ENCODE measurements around the gene KPNB1. TPM values are rescaled to one million over a fixed set of nuclear protein-coding genes. Genes with fewer than 3 reads are reported as not detected.

The KPNB1 gene
- polyA plus RNA-seq, 2 of the 4 experiments (the other 2 are of a cell fraction) = 315 to 358 TPM

DNA sequence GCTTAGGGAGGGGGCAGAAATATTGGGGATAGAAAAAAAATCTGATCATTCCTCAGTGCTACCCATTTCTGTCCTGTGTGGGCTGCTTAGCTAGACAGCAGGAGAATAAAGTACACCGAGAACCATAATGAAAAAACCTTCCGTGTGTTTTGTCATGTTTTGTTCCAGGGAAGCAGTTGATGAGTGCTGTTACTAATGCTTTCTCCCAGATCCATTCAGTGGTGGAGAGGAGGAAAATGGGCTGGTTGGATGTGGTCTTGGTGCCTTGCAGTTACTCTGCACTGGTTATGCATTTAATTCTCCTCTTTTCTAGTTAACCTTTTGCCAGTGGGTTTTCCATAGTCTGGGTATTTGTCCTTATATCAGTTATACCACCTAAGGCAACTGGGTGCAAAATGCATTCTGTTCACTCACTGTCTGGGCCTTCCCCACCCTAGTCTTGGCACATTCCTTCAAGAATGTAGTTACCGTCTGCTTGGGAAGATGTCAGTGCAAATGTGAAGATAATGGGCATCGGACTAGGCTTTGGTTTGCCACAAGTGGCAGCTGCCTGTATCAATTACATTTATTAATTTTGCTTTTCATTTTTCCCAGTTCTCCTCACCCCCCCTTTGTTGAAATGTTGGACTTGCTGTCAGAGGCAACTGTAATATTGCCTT is 34.9 kb downstream of the KPNB1 start:
- ATAC-seq = no peak
- no peak overlapping the region for H3K4me3 ChIP-seq
- no peaks in the 10 kb centered on the region for H3K9me3 ChIP-seq
- H3K4me1 ChIP-seq = peaks cover 29% of the 10 kb centered on the region; the same call in 2 of the 3 replicates
- TF ChIP-seq EHMT2 (IDR thresholded peaks at IDR 0.05; ENCODE audit: low read depth) (no peak), NPAS2 (CRISPR knock-in tag; IDR thresholded peaks at IDR 0.05; ENCODE audit: borderline replicate concordance) (no peak), CBX2 (IDR thresholded peaks at IDR 0.05; ENCODE audit: borderline replicate concordance, low read depth) (no peak), BHLHE40 (IDR thresholded peaks at IDR 0.05; ENCODE audit: low read depth, low read length) (no peak), JUN (IDR thresholded peaks at IDR 0.05) (peak in 1 of 2 experiments; percentile 58; a peak in 1 of 5 replicates), ZFP36 (IDR thresholded peaks at IDR 0.05; ENCODE audit: borderline replicate concordance, partially characterized antibody) (no peak), JUNB (IDR thresholded peaks at IDR 0.05) (no peak), RAD21 (conservative IDR thresholded peaks at IDR 0.05 in 1 of 2, IDR thresholded peaks at IDR 0.05 in 1 of 2) (no peak), SREBF2 (IDR thresholded peaks at IDR 0.05) (no peak), RFX5 (IDR thresholded peaks at IDR 0.05) (no peak), FOSB (CRISPR knock-in tag; IDR thresholded peaks at IDR 0.05) (no peak), GATA3 (IDR thresholded peaks at IDR 0.05; ENCODE audit: borderline replicate concordance) (no peak), MYC (IDR thresholded peaks at IDR 0.05; ENCODE audit: borderline replicate concordance, low read length) (no peak), KDM5A (IDR thresholded peaks at IDR 0.05) (no peak), RARB (CRISPR knock-in tag; IDR thresholded peaks at IDR 0.05) (no peak; the same call in 1 of the 2 replicates), SMC3 (IDR thresholded peaks at IDR 0.05) (no peak), KDM1A (IDR thresholded peaks at IDR 0.05; ENCODE audit: low read depth) (no peak), CHD4 (IDR thresholded peaks at IDR 0.05; ENCODE audit: borderline replicate concordance) (no peak), POLR2AphosphoS2 (conservative IDR thresholded peaks at IDR 0.05; ENCODE audit: low read length) (peak; percentile 65), PHF8 (IDR thresholded peaks at IDR 0.05; ENCODE audit: borderline replicate concordance, low read depth) (no peak), TP53 (CRISPR knock-in tag; IDR thresholded peaks at IDR 0.05) (peak; percentile 68; the same call in 1 of the 2 replicates), EHF (CRISPR knock-in tag; IDR thresholded peaks at IDR 0.05) (no peak), HOXA7 (CRISPR knock-in tag; IDR thresholded peaks at IDR 0.05) (peak; percentile 14), ZSCAN20 (CRISPR knock-in tag; IDR thresholded peaks at IDR 0.05) (no peak), RNF2 (IDR thresholded peaks at IDR 0.05; ENCODE audit: borderline replicate concordance, low read depth) (no peak), HDAC2 (IDR thresholded peaks at IDR 0.05) (no peak), HEYL (CRISPR knock-in tag; IDR thresholded peaks at IDR 0.05) (no peak)
- TF ChIP-seq, protein P1, sequence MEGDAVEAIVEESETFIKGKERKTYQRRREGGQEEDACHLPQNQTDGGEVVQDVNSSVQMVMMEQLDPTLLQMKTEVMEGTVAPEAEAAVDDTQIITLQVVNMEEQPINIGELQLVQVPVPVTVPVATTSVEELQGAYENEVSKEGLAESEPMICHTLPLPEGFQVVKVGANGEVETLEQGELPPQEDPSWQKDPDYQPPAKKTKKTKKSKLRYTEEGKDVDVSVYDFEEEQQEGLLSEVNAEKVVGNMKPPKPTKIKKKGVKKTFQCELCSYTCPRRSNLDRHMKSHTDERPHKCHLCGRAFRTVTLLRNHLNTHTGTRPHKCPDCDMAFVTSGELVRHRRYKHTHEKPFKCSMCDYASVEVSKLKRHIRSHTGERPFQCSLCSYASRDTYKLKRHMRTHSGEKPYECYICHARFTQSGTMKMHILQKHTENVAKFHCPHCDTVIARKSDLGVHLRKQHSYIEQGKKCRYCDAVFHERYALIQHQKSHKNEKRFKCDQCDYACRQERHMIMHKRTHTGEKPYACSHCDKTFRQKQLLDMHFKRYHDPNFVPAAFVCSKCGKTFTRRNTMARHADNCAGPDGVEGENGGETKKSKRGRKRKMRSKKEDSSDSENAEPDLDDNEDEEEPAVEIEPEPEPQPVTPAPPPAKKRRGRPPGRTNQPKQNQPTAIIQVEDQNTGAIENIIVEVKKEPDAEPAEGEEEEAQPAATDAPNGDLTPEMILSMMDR (IDR thresholded peaks at IDR 0.05) = no peak
- TF ChIP-seq, protein P2, sequence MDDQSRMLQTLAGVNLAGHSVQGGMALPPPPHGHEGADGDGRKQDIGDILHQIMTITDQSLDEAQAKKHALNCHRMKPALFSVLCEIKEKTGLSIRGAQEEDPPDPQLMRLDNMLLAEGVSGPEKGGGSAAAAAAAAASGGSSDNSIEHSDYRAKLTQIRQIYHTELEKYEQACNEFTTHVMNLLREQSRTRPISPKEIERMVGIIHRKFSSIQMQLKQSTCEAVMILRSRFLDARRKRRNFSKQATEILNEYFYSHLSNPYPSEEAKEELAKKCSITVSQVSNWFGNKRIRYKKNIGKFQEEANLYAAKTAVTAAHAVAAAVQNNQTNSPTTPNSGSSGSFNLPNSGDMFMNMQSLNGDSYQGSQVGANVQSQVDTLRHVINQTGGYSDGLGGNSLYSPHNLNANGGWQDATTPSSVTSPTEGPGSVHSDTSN (IDR thresholded peaks at IDR 0.05) = no peak
- TF ChIP-seq, protein P3, sequence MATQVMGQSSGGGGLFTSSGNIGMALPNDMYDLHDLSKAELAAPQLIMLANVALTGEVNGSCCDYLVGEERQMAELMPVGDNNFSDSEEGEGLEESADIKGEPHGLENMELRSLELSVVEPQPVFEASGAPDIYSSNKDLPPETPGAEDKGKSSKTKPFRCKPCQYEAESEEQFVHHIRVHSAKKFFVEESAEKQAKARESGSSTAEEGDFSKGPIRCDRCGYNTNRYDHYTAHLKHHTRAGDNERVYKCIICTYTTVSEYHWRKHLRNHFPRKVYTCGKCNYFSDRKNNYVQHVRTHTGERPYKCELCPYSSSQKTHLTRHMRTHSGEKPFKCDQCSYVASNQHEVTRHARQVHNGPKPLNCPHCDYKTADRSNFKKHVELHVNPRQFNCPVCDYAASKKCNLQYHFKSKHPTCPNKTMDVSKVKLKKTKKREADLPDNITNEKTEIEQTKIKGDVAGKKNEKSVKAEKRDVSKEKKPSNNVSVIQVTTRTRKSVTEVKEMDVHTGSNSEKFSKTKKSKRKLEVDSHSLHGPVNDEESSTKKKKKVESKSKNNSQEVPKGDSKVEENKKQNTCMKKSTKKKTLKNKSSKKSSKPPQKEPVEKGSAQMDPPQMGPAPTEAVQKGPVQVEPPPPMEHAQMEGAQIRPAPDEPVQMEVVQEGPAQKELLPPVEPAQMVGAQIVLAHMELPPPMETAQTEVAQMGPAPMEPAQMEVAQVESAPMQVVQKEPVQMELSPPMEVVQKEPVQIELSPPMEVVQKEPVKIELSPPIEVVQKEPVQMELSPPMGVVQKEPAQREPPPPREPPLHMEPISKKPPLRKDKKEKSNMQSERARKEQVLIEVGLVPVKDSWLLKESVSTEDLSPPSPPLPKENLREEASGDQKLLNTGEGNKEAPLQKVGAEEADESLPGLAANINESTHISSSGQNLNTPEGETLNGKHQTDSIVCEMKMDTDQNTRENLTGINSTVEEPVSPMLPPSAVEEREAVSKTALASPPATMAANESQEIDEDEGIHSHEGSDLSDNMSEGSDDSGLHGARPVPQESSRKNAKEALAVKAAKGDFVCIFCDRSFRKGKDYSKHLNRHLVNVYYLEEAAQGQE (IDR thresholded peaks at IDR 0.05) = no peak
- TF ChIP-seq, protein P4, sequence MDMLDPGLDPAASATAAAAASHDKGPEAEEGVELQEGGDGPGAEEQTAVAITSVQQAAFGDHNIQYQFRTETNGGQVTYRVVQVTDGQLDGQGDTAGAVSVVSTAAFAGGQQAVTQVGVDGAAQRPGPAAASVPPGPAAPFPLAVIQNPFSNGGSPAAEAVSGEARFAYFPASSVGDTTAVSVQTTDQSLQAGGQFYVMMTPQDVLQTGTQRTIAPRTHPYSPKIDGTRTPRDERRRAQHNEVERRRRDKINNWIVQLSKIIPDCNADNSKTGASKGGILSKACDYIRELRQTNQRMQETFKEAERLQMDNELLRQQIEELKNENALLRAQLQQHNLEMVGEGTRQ (IDR thresholded peaks at IDR 0.05) = no peak
- TF ChIP-seq, protein P5, sequence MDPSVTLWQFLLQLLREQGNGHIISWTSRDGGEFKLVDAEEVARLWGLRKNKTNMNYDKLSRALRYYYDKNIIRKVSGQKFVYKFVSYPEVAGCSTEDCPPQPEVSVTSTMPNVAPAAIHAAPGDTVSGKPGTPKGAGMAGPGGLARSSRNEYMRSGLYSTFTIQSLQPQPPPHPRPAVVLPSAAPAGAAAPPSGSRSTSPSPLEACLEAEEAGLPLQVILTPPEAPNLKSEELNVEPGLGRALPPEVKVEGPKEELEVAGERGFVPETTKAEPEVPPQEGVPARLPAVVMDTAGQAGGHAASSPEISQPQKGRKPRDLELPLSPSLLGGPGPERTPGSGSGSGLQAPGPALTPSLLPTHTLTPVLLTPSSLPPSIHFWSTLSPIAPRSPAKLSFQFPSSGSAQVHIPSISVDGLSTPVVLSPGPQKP (IDR thresholded peaks at IDR 0.05; ENCODE audit: low read depth, low read length) = no peak
- DNase-seq (ENCODE audit: low read depth in 1 of 2, low spot score in 1 of 2) = no peak
- no peak for FAIRE-seq
- CTCF ChIA-PET = interaction anchor here (0.6 to 3.0 kb wide), 12 partner anchors 8 to 366 kb away, joined by 3 to 13 read pairs (median 3); partner anchors contain the start of genes TBKBP1 and TBX21
- 95% methylated on average over 4 of the region's 4 CpGs for WGBS (ENCODE audit: missing lambda C conversion rate)
- POLR2A ChIA-PET = interaction anchor here (1.0 kb wide), 1 partner anchor 21 kb away, joined by 6 read pairs; no protein-coding TSS in a partner anchor
- H3K4me2 ChIP-seq = no peak overlapping the region
- no peak overlapping the region for H3K27ac ChIP-seq

All from A549 (cell line).